ENCODE data around the gene CD59.
"Not testable (repeated sequence)": the region's sequence is repeated elsewhere in the genome, so short reads cannot be mapped to it uniquely, and the experiment has no call there.

The CD59 gene

GRCh38 chr11:33713856-33714398 is 22.3 kb downstream of the CD59 start:
- TF ChIP-seq POLR2A (IDR thresholded peaks at IDR 0.05; ENCODE audit: low read length) (no peak), GATA1 (IDR thresholded peaks at IDR 0.05; ENCODE audit: low read depth, low read length) (no peak)
- DNase-seq = no peak

- TF ChIP-seq POLR2A (IDR thresholded peaks at IDR 0.05; ENCODE audit: low read length) (no peak), GATA1 (IDR thresholded peaks at IDR 0.05; ENCODE audit: low read depth, low read length) (no peak)
- no peak for DNase-seq
Observed at GRCh38 chr11:33713151-33713855, 22.9 kb downstream of the CD59 start.

DNA sequence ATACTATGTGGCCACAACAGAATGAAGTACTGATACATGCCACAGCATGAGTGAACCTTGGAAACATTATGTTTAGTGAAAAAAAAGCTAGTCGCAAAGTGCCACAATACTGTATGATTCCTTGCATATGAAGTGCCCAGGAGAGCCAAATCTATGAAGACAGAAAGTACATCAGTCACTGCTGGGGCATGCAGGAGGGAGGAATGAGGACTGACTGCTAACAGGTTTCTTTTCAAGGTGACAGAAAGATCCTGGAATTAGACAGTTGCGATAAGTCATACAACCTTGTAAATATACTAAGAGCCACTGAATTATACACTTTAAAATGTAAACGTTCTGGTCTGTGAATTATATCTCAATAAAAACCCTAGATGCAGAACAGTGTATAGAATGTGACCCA is 23.8 kb downstream of the CD59 start:
- TF ChIP-seq GATA1 (IDR thresholded peaks at IDR 0.05; ENCODE audit: low read depth, low read length) = no peak
- TF ChIP-seq POLR2A (IDR thresholded peaks at IDR 0.05; ENCODE audit: low read length) = no peak
- DNase-seq = no peak

GRCh38 chr11:33709466-33709865 is 26.8 kb downstream of the CD59 start:
- DNase-seq = no peak
- no peak for TF ChIP-seq POLR2A (IDR thresholded peaks at IDR 0.05; ENCODE audit: low read length)
- TF ChIP-seq GATA1 (IDR thresholded peaks at IDR 0.05; ENCODE audit: low read depth, low read length) = no peak

DNA sequence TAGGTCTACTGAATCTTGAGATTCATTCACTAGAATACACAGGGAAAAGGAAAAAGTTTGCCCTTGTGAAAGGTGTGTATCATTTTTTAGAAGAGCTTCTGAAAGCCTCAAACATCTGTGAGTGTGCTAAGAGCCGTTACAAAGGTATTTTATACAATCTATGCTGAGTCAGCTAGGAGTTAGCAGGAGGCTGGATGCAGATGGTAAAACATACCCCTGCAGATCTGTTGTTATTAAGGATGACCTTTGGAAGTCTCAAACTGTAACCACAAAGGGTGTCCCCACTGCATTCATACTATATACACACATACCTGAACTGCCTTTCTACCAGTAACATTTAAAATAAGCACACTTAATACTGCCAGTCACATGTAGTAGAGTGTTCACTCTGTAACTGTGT is 27.2 kb downstream of the CD59 start:
- TF ChIP-seq POLR2A (IDR thresholded peaks at IDR 0.05; ENCODE audit: low read length) (no peak), GATA1 (IDR thresholded peaks at IDR 0.05; ENCODE audit: low read depth, low read length) (no peak)
- DNase-seq = no peak

DNA sequence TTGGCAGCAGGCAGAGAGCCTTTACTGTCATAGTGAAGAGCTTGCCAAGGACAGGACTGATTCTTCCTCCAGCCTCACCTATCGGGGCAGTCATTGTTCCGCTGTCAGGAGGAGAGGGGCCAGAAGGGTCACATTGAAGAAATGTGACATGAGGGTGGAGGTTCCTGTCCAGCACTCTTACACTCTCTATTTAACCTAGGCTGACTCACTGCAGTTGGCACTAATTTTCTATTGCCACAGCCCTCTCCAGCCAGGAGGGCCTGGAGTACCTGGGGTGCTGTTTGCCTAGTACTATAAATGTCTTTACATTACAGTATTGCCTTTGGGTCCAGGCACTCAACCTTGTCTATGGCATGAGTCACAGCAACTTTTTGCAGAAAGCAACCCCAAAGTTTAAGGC is 28.4 kb downstream of the CD59 start:
- DNase-seq = not testable (repeated sequence)

DNA sequence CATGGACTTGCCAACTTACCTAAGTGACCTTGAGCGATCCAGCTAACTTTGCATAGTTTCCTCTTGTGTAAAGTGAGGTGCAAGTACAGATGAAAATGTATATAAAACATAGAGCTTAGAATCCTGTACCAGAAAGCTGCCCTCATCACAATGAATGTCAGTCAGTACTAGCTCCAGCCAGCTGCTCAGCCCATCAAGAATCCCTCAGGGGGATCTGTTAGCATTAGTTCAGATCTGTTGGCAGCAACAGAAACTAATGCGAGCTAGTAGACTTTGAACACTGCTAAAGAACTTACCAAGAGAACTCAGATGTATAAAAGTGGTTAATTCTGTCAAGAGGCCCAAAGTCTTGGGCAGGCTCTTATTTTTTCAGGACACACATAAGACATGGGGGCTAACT is 29.3 kb downstream of the CD59 start:
- TF ChIP-seq POLR2A (IDR thresholded peaks at IDR 0.05; ENCODE audit: low read length) = no peak
- TF ChIP-seq GATA1 (IDR thresholded peaks at IDR 0.05; ENCODE audit: low read depth, low read length) = no peak
- DNase-seq = no peak

- TF ChIP-seq POLR2A (IDR thresholded peaks at IDR 0.05; ENCODE audit: low read length) = no peak
- TF ChIP-seq GATA1 (IDR thresholded peaks at IDR 0.05; ENCODE audit: low read depth, low read length) = no peak
- DNase-seq = no peak
Observed at GRCh38 chr11:33706546-33706945, 29.7 kb downstream of the CD59 start.

DNA sequence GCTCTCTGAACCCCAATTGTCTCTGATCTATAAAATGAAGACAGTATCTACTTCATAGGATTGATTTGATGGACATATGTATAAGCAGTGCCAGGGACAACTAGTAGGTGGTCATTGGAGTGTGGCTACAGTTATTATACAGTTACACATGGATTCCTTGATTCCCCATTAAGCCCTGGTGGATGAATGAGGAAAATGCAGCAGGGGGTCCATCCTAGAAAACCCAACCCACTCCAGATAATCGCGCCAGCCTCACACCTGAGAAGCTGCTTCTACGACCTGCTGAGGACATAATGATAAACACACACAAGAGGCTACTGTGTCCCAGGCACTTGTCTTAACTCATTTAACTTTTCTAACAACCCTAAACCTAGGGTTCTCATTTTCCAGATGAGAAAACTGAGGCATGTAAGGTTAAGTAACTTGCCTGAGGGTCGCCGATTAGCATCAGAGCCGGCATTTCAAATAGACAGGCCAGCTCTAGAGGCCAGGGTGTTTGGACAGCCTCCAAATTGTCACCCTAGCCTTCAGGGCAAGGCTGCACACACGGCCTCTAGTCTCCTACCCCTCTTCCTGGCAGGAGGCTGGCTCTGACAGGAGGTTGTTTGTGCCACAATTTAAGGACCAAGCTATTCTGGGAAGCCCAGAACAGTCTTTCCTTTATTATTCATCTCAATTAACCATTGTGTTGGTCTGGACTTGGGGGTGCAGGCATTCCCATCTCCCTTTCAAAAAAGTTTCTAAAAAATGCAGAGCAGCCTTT is 31.8 kb downstream of the CD59 start:
- TF ChIP-seq GATA1 (IDR thresholded peaks at IDR 0.05; ENCODE audit: low read depth, low read length) (no peak), POLR2A (IDR thresholded peaks at IDR 0.05; ENCODE audit: low read length) (no peak)
- no peak for DNase-seq

GRCh38 chr11:33703788-33704187 is 32.4 kb downstream of the CD59 start:
- no peak for DNase-seq
- TF ChIP-seq GATA1 (IDR thresholded peaks at IDR 0.05; ENCODE audit: low read depth, low read length) (no peak), POLR2A (IDR thresholded peaks at IDR 0.05; ENCODE audit: low read length) (no peak)

- TF ChIP-seq POLR2A (IDR thresholded peaks at IDR 0.05; ENCODE audit: low read length) = no peak
- TF ChIP-seq GATA1 (IDR thresholded peaks at IDR 0.05; ENCODE audit: low read depth, low read length) = no peak
- no peak for DNase-seq
Observed at GRCh38 chr11:33703234-33703633, 33.0 kb downstream of the CD59 start.

- no peak for TF ChIP-seq POLR2A (IDR thresholded peaks at IDR 0.05; ENCODE audit: low read length)
- no peak for TF ChIP-seq GATA1 (IDR thresholded peaks at IDR 0.05; ENCODE audit: low read depth, low read length)
- no peak for DNase-seq
Observed at GRCh38 chr11:33701302-33702230, 34.7 kb downstream of the CD59 start.

DNA sequence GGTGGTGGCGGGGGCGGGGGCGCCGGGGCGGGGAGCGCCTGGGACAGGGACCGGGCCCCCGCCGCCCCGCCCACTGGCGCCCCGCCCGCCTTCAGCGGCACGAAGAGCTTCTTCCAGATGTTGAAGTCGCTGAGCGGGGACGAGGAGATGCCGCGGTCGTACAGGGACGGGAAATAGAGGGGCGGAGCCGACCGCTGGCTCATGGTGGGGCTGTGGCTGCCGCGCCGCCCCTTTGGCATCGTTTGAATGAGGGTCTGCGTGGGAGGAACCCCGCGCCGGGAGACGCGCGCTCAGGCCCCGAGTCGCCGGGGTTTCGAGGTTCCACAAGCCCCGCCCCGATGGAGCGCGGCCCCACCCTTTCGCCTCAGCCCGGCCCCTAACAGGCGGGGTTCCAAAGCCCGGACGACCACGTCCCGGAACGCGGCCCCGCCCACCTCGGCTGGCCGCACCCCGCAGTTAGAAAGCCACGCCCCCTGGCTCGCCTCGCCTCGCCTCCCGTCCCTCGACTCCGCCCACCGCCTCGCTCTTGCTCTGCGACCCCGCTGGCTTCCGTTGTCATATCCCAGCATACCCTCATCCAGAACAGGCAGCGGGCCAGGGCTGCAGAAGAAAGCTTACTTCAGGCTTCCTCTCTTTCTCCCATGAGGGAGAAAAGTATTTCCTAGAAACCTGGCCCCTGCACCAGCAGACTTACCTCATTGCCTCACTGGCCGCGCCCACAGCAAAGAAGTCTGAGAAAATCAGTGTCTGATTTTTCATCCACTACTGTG is 35.5 kb downstream of the CD59 start, which contains the start of gene C11orf91:
C11orf91 (minus strand) TSS at position 325 of the 770 bp plus-strand sequence; CDS start at position 239, 86 bp downstream.
- peak; percentile 94 to 97 for DNase-seq
- TF ChIP-seq POLR2A (IDR thresholded peaks at IDR 0.05; ENCODE audit: low read length) (no peak), GATA1 (IDR thresholded peaks at IDR 0.05; ENCODE audit: low read depth, low read length) (no peak)

Measured in erythroblast (primary cell).